ENCODE results near the gene PRM1. TPM values are rescaled to one million over a fixed set of nuclear protein-coding genes. Genes with fewer than 3 reads are reported as not detected.

PRM1 gene
- total and polyA plus RNA-seq, 2 of the 13 experiments (the other 11 are each of a cell fraction or from before 2014, with no cell fraction given): not detected

- TF ChIP-seq SKIL (CRISPR knock-in tag; IDR thresholded peaks at IDR 0.05; ENCODE audit: borderline replicate concordance) (no peak), FOXA3 (CRISPR knock-in tag; IDR thresholded peaks at IDR 0.05) (no peak), NR1H2 (CRISPR knock-in tag; IDR thresholded peaks at IDR 0.05; ENCODE audit: borderline replicate concordance, low read depth) (no peak), ZNF550 (CRISPR knock-in tag; IDR thresholded peaks at IDR 0.05; ENCODE audit: borderline replicate concordance) (no peak), SMC3 (IDR thresholded peaks at IDR 0.05; ENCODE audit: low read length) (no peak), ZNF17 (CRISPR knock-in tag; IDR thresholded peaks at IDR 0.05) (no peak), PATZ1 (CRISPR knock-in tag; IDR thresholded peaks at IDR 0.05) (no peak), ZMAT3 (CRISPR knock-in tag; conservative IDR thresholded peaks at IDR 0.05) (no peak)
- TF ChIP-seq, protein P1, sequence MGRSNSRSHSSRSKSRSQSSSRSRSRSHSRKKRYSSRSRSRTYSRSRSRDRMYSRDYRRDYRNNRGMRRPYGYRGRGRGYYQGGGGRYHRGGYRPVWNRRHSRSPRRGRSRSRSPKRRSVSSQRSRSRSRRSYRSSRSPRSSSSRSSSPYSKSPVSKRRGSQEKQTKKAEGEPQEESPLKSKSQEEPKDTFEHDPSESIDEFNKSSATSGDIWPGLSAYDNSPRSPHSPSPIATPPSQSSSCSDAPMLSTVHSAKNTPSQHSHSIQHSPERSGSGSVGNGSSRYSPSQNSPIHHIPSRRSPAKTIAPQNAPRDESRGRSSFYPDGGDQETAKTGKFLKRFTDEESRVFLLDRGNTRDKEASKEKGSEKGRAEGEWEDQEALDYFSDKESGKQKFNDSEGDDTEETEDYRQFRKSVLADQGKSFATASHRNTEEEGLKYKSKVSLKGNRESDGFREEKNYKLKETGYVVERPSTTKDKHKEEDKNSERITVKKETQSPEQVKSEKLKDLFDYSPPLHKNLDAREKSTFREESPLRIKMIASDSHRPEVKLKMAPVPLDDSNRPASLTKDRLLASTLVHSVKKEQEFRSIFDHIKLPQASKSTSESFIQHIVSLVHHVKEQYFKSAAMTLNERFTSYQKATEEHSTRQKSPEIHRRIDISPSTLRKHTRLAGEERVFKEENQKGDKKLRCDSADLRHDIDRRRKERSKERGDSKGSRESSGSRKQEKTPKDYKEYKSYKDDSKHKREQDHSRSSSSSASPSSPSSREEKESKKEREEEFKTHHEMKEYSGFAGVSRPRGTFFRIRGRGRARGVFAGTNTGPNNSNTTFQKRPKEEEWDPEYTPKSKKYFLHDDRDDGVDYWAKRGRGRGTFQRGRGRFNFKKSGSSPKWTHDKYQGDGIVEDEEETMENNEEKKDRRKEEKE (IDR thresholded peaks at IDR 0.05): no peak
- TF ChIP-seq, protein P2, sequence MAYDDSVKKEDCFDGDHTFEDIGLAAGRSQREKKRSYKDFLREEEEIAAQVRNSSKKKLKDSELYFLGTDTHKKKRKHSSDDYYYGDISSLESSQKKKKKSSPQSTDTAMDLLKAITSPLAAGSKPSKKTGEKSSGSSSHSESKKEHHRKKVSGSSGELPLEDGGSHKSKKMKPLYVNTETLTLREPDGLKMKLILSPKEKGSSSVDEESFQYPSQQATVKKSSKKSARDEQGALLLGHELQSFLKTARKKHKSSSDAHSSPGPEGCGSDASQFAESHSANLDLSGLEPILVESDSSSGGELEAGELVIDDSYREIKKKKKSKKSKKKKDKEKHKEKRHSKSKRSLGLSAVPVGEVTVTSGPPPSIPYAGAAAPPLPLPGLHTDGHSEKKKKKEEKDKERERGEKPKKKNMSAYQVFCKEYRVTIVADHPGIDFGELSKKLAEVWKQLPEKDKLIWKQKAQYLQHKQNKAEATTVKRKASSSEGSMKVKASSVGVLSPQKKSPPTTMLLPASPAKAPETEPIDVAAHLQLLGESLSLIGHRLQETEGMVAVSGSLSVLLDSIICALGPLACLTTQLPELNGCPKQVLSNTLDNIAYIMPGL (CRISPR knock-in tag; IDR thresholded peaks at IDR 0.05; ENCODE audit: borderline replicate concordance in 1 of 2, low read depth in 1 of 2): no peak
- TF ChIP-seq, protein P3, sequence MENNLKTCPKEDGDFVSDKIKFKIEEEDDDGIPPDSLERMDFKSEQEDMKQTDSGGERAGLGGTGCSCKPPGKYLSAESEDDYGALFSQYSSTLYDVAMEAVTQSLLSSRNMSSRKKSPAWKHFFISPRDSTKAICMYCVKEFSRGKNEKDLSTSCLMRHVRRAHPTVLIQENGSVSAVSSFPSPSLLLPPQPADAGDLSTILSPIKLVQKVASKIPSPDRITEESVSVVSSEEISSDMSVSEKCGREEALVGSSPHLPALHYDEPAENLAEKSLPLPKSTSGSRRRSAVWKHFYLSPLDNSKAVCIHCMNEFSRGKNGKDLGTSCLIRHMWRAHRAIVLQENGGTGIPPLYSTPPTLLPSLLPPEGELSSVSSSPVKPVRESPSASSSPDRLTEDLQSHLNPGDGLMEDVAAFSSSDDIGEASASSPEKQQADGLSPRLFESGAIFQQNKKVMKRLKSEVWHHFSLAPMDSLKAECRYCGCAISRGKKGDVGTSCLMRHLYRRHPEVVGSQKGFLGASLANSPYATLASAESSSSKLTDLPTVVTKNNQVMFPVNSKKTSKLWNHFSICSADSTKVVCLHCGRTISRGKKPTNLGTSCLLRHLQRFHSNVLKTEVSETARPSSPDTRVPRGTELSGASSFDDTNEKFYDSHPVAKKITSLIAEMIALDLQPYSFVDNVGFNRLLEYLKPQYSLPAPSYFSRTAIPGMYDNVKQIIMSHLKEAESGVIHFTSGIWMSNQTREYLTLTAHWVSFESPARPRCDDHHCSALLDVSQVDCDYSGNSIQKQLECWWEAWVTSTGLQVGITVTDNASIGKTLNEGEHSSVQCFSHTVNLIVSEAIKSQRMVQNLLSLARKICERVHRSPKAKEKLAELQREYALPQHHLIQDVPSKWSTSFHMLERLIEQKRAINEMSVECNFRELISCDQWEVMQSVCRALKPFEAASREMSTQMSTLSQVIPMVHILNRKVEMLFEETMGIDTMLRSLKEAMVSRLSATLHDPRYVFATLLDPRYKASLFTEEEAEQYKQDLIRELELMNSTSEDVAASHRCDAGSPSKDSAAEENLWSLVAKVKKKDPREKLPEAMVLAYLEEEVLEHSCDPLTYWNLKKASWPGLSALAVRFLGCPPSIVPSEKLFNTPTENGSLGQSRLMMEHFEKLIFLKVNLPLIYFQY (CRISPR knock-in tag; IDR thresholded peaks at IDR 0.05; ENCODE audit: borderline replicate concordance): no peak
Observed at GRCh38 chr16:11270602-11271162, 10.4 kb downstream of the PRM1 start (continued).
